ENCODE measurements around the gene VEZT. TPM values are rescaled to one million over a fixed set of nuclear protein-coding genes. Genes with fewer than 3 reads are reported as not detected.

Gene VEZT
- total RNA-seq, 1 experiment from 2014 or later, result 46.4 TPM

DNA sequence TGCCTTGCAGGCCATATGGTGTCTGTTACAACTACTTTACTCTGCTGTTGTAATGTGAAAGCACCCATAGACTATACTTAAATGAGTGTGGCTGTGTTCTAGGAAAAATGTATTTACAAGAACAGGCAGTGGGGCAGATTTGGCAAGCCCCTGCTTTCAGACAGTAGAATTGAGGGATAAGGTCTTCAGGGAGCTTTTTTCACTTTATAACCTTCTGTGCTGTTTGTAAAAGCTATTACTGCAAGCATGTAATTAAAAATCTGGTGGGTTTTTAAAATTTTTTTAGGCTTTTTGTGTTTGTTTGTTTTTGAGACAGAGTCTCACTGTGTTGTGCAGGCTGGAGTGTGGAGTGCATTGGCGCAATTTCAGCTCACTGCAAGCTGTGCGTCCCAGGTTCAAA, 73.9 kb downstream of the VEZT start:
- TF ChIP-seq CEBPB (IDR thresholded peaks at IDR 0.05; ENCODE audit: low read depth) (no peak), CBX3 (IDR thresholded peaks at IDR 0.05; ENCODE audit: low read depth) (no peak), SP1 (IDR thresholded peaks at IDR 0.05; ENCODE audit: low read depth) (no peak), ZNF274 (IDR thresholded peaks at IDR 0.05; ENCODE audit: low read depth, low read length) (no peak), POLR2A (IDR thresholded peaks at IDR 0.05; ENCODE audit: borderline replicate concordance, extremely low read depth, insufficient read depth, insufficient read length) (no peak), JUND (IDR thresholded peaks at IDR 0.05) (no peak), EZH2phosphoT487 (IDR thresholded peaks at IDR 0.05; ENCODE audit: borderline replicate concordance) (no peak), TCF7L2 (IDR thresholded peaks at IDR 0.05; ENCODE audit: borderline replicate concordance, extremely low read depth, insufficient read depth, insufficient read length) (no peak), ZFX (IDR thresholded peaks at IDR 0.05) (no peak), RAD21 (IDR thresholded peaks at IDR 0.05; ENCODE audit: low read depth) (no peak), EZH2 (IDR thresholded peaks at IDR 0.05) (no peak), SRF (IDR thresholded peaks at IDR 0.05; ENCODE audit: low read depth) (no peak), POLR2AphosphoS5 (IDR thresholded peaks at IDR 0.05; ENCODE audit: low read depth, low read length) (no peak)
- TF ChIP-seq, protein P1, sequence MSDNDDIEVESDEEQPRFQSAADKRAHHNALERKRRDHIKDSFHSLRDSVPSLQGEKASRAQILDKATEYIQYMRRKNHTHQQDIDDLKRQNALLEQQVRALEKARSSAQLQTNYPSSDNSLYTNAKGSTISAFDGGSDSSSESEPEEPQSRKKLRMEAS (IDR thresholded peaks at IDR 0.05), result no peak
- TF ChIP-seq, protein P2, sequence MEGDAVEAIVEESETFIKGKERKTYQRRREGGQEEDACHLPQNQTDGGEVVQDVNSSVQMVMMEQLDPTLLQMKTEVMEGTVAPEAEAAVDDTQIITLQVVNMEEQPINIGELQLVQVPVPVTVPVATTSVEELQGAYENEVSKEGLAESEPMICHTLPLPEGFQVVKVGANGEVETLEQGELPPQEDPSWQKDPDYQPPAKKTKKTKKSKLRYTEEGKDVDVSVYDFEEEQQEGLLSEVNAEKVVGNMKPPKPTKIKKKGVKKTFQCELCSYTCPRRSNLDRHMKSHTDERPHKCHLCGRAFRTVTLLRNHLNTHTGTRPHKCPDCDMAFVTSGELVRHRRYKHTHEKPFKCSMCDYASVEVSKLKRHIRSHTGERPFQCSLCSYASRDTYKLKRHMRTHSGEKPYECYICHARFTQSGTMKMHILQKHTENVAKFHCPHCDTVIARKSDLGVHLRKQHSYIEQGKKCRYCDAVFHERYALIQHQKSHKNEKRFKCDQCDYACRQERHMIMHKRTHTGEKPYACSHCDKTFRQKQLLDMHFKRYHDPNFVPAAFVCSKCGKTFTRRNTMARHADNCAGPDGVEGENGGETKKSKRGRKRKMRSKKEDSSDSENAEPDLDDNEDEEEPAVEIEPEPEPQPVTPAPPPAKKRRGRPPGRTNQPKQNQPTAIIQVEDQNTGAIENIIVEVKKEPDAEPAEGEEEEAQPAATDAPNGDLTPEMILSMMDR (IDR thresholded peaks at IDR 0.05 in 2 of 3, conservative IDR thresholded peaks at IDR 0.05 in 1 of 3; ENCODE audit: borderline replicate concordance in 1 of 3, insufficient read depth in 1 of 3, low read depth in 2 of 3, low read length in 2 of 3), result no peak
- TF ChIP-seq, protein P3, sequence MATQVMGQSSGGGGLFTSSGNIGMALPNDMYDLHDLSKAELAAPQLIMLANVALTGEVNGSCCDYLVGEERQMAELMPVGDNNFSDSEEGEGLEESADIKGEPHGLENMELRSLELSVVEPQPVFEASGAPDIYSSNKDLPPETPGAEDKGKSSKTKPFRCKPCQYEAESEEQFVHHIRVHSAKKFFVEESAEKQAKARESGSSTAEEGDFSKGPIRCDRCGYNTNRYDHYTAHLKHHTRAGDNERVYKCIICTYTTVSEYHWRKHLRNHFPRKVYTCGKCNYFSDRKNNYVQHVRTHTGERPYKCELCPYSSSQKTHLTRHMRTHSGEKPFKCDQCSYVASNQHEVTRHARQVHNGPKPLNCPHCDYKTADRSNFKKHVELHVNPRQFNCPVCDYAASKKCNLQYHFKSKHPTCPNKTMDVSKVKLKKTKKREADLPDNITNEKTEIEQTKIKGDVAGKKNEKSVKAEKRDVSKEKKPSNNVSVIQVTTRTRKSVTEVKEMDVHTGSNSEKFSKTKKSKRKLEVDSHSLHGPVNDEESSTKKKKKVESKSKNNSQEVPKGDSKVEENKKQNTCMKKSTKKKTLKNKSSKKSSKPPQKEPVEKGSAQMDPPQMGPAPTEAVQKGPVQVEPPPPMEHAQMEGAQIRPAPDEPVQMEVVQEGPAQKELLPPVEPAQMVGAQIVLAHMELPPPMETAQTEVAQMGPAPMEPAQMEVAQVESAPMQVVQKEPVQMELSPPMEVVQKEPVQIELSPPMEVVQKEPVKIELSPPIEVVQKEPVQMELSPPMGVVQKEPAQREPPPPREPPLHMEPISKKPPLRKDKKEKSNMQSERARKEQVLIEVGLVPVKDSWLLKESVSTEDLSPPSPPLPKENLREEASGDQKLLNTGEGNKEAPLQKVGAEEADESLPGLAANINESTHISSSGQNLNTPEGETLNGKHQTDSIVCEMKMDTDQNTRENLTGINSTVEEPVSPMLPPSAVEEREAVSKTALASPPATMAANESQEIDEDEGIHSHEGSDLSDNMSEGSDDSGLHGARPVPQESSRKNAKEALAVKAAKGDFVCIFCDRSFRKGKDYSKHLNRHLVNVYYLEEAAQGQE (IDR thresholded peaks at IDR 0.05; ENCODE audit: low read depth), result no peak
- TF ChIP-seq, protein P4, sequence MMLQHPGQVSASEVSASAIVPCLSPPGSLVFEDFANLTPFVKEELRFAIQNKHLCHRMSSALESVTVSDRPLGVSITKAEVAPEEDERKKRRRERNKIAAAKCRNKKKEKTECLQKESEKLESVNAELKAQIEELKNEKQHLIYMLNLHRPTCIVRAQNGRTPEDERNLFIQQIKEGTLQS (IDR thresholded peaks at IDR 0.05), result no peak
- H3K36me3 ChIP-seq (ENCODE audit: control insufficient read depth in 1 of 2, insufficient read depth in 2 of 2, low read length in 2 of 2), result peaks cover 5 to 9% of the 10 kb centered on the region in 2 experiments

More for the DNA sequence above, 73.9 kb downstream of the VEZT start:
- ChIA-PET RAD21 (ENCODE audit: low non-redundant PET in 1 of 2, low total read pairs in 2 of 2, uncharacterized antibody in 2 of 2, unreplicated experiment in 2 of 2) (no interaction called here), CTCF (no interaction called here), POLR2A (interaction anchor here (0.6 kb wide), 1 partner anchor 15 kb away, joined by 4 read pairs; no protein-coding TSS in a partner anchor)
- Histone ChIP-seq H3K27me3 (ENCODE audit: insufficient read depth, low read length) (no peaks in the 10 kb centered on the region), H3K79me2 (ENCODE audit: insufficient read depth, low read length) (no peaks in the 10 kb centered on the region), H3K4me2 (ENCODE audit: low read length) (no peak overlapping the region), H3K9me2 (ENCODE audit: insufficient read depth) (no peaks in the 10 kb centered on the region), H3K4me1 (ENCODE audit: control insufficient read depth in 1 of 2, insufficient read depth in 2 of 2, low read length in 2 of 2) (no peaks in the 10 kb centered on the region), H3K4me3 (replicated peaks in 1 of 2; ENCODE audit: low read depth in 1 of 2, low read length in 2 of 2) (no peak overlapping the region), H3K9ac (ENCODE audit: low read length) (no peak overlapping the region), H2AFZ (ENCODE audit: low read depth, low read length, poor library complexity, severe bottlenecking) (no peak overlapping the region), H4K20me1 (ENCODE audit: insufficient read depth) (no peaks in the 10 kb centered on the region), H3K9me3 (ENCODE audit: control insufficient read depth in 1 of 2, insufficient read depth in 1 of 2, low read depth in 1 of 2, low read length in 2 of 2) (no peaks in the 10 kb centered on the region), H3K27ac (ENCODE audit: low read depth, low read length) (no peak overlapping the region)
- no TSS peak for BruUV-seq (replicated peaks)
- no peak for ATAC-seq
- intact Hi-C loops (cut with micrococcal nuclease), result no loop called here
- DNase-seq (ENCODE audit: low read depth, low spot score), result no peak

Measured in HCT116 (cell line).